IPS-18a (cell line): ENCODE measurements around the gene FKBP8.
"Not testable (repeated sequence)": the region's sequence is repeated elsewhere in the genome, so short reads cannot be mapped to it uniquely, and the experiment has no call there.

Experiments
- H3K27ac ChIP-seq: one replicate; pipeline ENCODE4 v1.5.1; 2013; ENCODE audit warnings: low read length
- H3K27me3 ChIP-seq: one replicate; pipeline ENCODE4 v1.6.1; 2013; ENCODE audit warnings: mild to moderate bottlenecking, low read length; ENCODE audit not compliant: control insufficient read depth, insufficient read depth
- H3K36me3 ChIP-seq: one replicate; pipeline ENCODE4 v1.6.1; 2013; ENCODE audit warnings: low read depth, low read length; ENCODE audit not compliant: control insufficient read depth
- H3K4me1 ChIP-seq: one replicate; pipeline ENCODE4 v1.6.1; 2013; ENCODE audit warnings: low read depth, low read length; ENCODE audit not compliant: control insufficient read depth
- H3K4me3 ChIP-seq: one replicate; pipeline ENCODE4 v1.5.1; 2013; ENCODE audit warnings: low read length
- H3K9ac ChIP-seq: one replicate; pipeline ENCODE4 v1.6.1; 2013; ENCODE audit warnings: mild to moderate bottlenecking, low read length, moderate library complexity
- H3K9me3 ChIP-seq: one replicate; pipeline ENCODE4 v1.6.1; 2013; ENCODE audit warnings: low read depth, low read length; ENCODE audit not compliant: control insufficient read depth

Gene FKBP8

DNA sequence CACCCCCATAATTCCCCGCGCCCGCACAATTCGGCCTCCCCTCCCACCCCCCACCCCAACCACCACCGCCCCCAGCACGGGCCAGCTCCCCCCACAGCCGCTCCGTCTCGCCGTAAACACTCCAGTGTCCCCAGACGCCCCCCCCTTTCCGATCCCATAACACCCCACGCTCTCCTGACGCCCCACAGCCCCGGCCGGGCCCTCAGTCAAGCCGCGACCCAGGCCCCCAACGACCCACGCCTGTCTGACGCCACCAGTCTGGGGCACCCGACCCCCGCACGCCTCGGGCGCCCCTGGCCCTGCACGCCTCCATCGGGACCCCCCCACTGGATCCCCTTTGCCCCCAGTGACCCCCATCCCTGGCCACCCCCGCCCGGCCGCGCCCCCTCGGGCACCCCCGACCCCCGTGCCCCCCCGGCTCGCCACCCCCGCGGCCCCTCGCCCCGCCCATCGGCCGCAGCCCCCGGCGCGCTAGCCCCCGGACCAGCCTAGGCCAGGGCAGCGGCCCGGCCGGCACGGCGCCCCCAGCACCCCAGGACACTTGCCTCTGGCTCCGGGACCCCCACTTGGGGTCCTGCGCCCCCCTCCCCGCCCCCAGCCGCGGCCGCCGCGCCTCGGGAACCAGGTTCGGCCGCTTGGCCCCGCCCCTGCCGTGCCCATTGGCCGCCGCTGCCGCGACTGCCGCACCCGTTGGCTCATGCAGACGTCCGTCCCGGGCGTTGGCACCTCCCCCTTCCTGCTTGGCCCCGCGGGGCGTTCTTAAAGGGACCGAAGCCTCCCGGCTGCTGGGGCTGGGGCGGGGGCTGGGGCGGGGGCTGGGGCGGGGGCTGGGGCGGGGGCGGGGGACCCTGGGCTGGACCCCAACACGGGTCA lies at the start of gene FKBP8:
Gene FKBP8, minus strand, starts transcription at position 633 of the 873 bp plus-strand sequence. CDS start 1,603 bp downstream, outside the sequence.
- Histone ChIP-seq H3K4me3 (peak within 1 kb of the TSS; percentile 63), H3K4me1 (peaks cover 6% of the 10 kb centered on the region), H3K27ac (no peak within 1 kb of the TSS), H3K27me3 (no peaks in the 10 kb centered on the region), H3K9ac (no peak within 1 kb of the TSS), H3K36me3 (peaks cover 20% of the 10 kb centered on the region), H3K9me3 (no peaks in the 10 kb centered on the region)

DNA sequence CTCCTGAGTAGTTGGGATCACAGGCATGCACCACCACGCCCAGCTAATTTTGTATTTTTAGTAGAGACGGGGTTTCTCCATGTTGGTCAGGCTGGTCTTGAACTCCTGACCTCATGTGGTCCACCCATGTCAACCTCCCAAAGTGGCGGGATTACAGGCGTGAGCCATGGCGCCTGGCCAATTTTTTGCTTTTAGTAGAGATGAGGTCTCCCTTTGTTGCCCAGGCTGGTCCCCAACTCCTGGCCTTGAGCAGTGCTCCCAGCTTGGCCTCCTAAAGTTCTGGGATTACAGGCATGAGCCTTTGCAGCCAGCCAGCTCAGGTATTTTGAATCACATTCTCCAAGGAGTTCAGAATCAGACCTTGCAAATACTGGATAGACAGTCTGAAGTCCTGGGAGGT lies 49.4 kb upstream of the FKBP8 start:
- H3K9me3 ChIP-seq, H3K4me3 ChIP-seq, H3K36me3 ChIP-seq, H3K27me3 ChIP-seq, H3K9ac ChIP-seq, H3K27ac ChIP-seq: not testable (repeated sequence)
- H3K4me1 ChIP-seq = peaks cover 20% of the 10 kb centered on the region

DNA sequence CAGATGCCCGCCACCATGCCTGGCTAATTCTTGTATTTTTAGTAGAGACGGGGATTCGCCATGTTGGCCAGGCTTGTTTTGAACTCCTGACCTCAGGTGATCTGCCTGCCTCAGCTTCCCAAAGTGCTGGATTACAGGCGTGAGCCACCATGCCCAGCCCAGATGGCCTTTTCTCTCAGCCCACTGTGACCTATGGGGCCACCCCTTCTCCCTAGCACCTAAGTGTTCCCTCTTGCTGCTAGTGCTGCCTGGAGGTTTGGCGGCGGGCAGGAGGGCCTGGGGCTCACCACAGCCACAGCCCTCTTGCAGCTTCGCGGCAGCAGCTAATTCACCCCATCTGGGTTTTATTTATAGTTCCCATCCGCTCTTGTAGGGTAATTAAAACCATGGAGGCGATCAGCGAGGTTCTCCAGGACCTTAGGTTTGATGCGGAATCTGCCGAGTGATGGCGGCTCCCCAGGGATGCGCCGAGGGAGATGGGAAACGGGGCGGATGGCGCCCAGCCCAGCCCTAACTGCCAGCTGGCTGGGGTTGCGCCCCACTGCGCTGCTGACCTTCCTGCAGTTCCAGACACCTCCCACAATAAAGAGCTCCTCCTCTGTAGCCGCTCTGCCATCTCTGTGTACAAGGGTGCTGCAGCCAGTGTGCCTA lies 48.5 kb upstream of the FKBP8 start:
- Histone ChIP-seq H3K27ac (no peak overlapping the region), H3K36me3 (no peaks in the 10 kb centered on the region), H3K9me3 (no peaks in the 10 kb centered on the region), H3K4me3 (no peak overlapping the region), H3K4me1 (peaks cover 18% of the 10 kb centered on the region), H3K27me3 (peaks cover 10% of the 10 kb centered on the region), H3K9ac (no peak overlapping the region)

DNA sequence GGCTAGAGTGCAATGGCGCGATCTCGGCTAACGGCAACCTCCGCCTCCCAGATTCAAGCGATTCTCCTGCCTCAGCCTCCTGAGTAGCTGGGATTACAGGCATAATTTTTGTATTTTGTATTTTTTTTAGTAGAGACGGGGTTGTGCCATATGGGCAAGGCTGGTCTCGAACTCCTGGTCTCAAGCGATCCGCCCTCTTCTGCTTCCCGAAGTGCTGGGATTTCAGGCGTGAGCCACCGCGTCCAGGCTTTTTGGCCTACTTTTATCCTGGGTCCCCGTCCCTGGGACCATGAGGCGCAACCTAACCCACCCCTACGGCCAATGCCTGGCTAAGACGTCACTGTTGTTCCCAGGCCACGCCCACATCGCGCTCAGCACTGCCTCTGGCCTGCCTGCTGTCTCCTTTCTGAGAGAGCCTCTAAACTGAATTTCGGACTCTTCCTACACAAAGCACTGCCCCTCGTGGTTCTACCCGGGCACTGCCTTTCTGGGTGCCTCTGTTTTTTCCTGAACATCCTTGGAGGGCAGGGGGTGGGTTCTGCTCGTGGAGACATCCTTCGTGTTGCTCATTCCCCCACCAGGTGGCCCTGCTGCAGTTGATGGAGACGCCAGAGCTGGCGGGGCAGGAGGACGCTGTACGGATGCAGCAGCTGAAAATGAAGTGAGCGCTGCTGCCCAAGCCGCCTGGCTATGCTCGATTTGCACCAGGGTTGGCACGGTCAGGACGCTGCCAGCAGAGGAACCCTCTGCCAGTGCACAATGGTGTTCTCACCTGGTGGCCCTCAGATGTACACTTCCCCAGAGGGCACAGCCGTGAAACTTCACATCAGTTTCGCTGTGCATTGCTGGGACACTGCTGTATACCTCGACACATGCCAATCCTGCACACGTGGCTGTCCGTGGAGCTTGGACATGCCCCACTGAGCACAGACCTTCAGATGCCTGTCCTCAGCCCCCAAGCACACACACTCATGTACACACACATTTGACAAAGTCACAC lies 47.2 kb upstream of the FKBP8 start:
- H3K4me1 ChIP-seq = peaks cover 16% of the 10 kb centered on the region
- peak overlapping the region; percentile 79 for H3K27ac ChIP-seq
- H3K9me3 ChIP-seq = no peaks in the 10 kb centered on the region
- peak overlapping the region; percentile 84 for H3K9ac ChIP-seq
- peaks cover 5% of the 10 kb centered on the region for H3K27me3 ChIP-seq
- peak overlapping the region; percentile 94 for H3K4me3 ChIP-seq
- H3K36me3 ChIP-seq = no peaks in the 10 kb centered on the region

DNA sequence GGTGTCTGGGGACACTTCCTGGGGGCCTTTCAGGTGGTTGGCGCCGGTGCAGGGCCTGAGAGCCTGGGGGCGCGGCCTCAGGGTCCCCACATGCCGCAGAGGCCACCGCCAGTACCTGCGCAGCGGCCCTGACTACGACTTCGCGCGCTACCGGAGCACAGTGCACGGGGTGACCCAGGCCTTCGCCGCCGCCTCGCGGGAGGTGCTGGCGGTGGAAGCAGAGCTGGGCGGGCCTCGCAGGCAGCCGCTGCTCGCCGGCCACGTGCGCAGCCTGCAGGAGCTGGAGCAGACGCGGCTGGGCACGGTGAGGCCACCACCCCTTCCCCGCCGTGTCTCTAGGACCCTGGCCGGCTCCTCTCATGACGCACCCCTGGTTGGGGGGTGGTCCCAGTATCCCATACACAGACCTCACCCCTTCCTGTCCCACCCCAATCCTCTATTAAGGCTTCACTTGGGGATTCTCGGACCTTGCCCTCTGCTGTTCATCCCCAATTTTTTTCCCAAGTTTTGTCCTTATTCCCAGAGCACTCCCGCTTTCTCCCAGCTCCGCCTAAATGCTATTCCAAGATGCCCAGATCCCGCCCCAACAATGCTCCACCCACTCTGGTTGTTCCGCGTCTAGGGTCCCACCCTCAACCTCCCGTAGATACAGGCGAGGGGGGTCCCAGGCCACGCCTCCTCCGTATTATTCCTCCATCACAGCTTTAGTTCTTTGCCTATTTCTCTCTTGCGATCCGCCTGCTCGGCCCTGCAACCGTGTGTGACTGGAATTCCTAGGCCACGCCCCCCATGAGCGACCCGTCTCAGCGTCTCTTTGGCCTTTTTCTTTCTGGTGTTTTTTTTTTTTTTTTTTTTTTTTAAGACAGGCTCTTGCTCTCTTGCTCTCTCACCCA lies 46.3 kb upstream of the FKBP8 start:
- Histone ChIP-seq H3K4me1 (peaks cover 13% of the 10 kb centered on the region), H3K36me3 (no peaks in the 10 kb centered on the region), H3K27ac (peak overlapping the region; percentile 79), H3K4me3 (peak overlapping the region; percentile 94), H3K9ac (peak overlapping the region; percentile 84), H3K27me3 (no peaks in the 10 kb centered on the region), H3K9me3 (no peaks in the 10 kb centered on the region)

DNA sequence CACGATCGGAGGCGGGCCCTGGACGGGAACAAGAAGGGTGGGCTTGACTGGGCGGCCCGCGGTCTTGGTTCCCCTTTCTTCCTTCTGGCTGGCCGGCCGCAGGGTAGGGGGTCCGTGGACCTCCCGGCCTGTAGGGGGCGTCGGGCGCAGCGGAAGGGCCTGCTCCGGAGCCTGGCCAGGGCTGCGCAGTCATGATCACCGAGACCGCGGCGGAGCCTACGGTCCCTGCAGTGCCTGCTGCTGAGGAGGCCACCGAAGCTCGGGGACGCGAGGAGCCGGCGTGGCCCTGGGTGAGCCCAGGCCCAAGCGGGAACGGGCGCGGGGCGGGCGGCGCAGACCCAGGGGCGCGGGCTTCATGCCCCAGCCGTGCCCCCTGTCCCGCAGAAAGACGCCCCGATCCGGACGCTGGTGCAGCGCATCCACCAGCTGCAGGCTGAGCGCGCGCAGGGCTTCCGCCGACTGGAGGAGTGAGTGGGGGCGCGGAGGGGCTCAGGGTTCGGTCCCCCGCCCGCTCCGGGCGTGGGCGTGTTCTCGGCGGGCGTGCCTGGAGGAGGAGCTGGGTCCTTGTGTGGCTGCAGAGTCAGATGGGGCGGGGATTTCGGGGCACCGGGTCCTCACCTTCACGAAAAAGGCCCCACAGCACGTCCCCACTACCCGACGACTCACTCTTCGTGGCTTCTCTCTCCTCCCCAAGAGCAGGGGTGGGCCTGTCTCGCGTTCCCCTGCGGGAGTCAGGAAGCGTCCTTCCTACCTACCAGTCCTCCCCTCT lies 45.4 kb upstream of the FKBP8 start, which contains the start of gene REX1BD:
Gene REX1BD, plus strand, starts transcription at position 188 of the 769 bp plus-strand sequence. Its CDS starts 4 bp downstream, at position 192.
- H3K4me3 ChIP-seq = peak within 1 kb of the TSS; percentile 94
- H3K27ac ChIP-seq = peak within 1 kb of the TSS; percentile 79
- peak within 1 kb of the TSS; percentile 84 for H3K9ac ChIP-seq
- no peaks in the 10 kb centered on the region for H3K27me3 ChIP-seq
- no peaks in the 10 kb centered on the region for H3K9me3 ChIP-seq
- H3K4me1 ChIP-seq = peaks cover 11% of the 10 kb centered on the region
- H3K36me3 ChIP-seq = no peaks in the 10 kb centered on the region

DNA sequence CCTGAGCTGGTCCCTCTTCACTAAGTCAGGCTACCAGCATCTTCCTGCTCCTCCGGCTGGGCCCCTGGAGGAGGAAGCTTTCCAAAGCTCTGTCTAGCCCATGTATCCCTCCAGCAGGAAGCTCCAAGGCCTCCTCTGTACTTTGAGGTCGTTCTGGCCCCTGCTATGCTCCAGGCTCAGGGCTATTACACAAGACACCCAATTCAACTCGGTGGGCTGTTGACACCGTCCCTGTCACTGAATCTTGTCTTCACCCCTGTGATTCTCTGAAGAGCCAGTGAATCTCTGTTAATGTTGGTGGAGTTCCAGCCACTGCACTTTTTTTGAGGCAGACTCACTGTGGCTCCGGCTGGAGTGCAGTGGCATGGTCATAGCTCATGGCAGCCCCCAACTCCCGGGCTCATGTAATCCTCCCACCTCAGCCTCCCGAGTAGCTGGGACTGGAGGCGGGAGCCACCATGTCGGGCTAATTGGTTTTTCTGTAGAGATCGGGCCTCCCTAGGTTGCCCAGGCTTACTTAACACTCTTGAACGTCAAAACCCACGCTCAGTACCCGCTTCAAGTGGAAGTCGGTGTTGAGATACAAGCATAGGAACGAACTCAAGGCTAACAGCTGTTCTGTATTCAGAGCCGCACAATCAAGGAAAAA lies 44.7 kb upstream of the FKBP8 start:
- peaks cover 11% of the 10 kb centered on the region for H3K4me1 ChIP-seq
- no peaks in the 10 kb centered on the region for H3K9me3 ChIP-seq
- peak overlapping the region; percentile 84 for H3K9ac ChIP-seq
- H3K4me3 ChIP-seq = peak overlapping the region; percentile 94
- H3K27ac ChIP-seq = no peak overlapping the region
- H3K36me3 ChIP-seq = no peaks in the 10 kb centered on the region
- no peaks in the 10 kb centered on the region for H3K27me3 ChIP-seq

DNA sequence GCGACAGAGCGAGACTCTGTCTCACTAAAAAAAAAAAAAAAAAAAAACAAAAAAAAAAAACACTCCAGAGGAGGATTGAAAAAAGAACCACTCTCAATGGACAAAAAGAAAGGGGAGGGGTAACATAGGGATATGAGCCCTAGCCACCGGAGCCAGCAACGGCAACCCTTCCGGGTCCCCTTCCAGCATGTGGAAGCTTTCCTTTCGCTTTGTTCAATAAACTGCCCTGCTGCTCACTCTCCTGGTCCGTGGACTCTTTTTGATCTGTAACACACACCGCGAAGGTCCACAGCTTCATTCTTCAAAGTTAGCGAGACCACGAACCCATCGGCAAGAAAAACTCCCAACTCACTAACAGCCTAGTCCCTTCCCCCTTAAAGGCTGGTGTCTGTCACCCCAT lies 44.2 kb upstream of the FKBP8 start:
- Histone ChIP-seq H3K4me3 (peak overlapping the region; percentile 94), H3K9ac (no peak overlapping the region), H3K4me1 (peaks cover 11% of the 10 kb centered on the region), H3K27me3 (no peaks in the 10 kb centered on the region), H3K9me3 (no peaks in the 10 kb centered on the region), H3K36me3 (no peaks in the 10 kb centered on the region), H3K27ac (no peak overlapping the region)

DNA sequence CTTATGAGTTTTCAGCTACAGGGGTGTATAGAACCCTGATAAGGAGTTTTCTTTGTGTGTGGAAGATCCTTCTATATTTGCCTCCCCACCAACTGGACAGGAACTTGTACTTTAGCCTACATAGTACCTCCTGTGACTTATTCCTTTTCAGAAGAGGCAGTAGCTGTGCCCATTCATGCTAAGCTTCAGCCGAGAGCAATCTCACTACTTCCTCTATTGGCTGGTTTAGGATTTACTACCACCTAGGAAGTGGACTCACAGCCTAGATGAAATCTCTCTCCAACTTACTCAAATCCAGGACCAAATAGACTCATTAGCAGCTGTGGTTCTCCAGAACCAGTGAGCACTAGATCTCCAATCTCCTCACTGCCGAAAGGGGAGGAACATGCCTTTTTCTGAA lies 42.9 kb upstream of the FKBP8 start:
- peaks cover 11% of the 10 kb centered on the region for H3K4me1 ChIP-seq
- H3K36me3 ChIP-seq = no peaks in the 10 kb centered on the region
- no peak overlapping the region for H3K27ac ChIP-seq
- no peaks in the 10 kb centered on the region for H3K27me3 ChIP-seq
- H3K9me3 ChIP-seq = no peaks in the 10 kb centered on the region
- no peak overlapping the region for H3K4me3 ChIP-seq
- H3K9ac ChIP-seq = no peak overlapping the region
